ENCODE results near the gene KRTAP27-1. TPM values are rescaled to one million over a fixed set of nuclear protein-coding genes. Genes with fewer than 3 reads are reported as not detected.

KRTAP27-1 gene
- total RNA-seq, 1 donor from 2014 or later: not detected

- DNase-seq (ENCODE audit: low spot score): no peak
- intact Hi-C loops (cut with DNase I): no loop called here
Measured at GRCh38 chr21:30306884-30307283, 30.6 kb downstream of the KRTAP27-1 start.

- intact Hi-C loops (cut with DNase I): no loop called here
- DNase-seq (ENCODE audit: low spot score): no peak
Measured at GRCh38 chr21:30305136-30305535, 32.4 kb downstream of the KRTAP27-1 start.

DNA sequence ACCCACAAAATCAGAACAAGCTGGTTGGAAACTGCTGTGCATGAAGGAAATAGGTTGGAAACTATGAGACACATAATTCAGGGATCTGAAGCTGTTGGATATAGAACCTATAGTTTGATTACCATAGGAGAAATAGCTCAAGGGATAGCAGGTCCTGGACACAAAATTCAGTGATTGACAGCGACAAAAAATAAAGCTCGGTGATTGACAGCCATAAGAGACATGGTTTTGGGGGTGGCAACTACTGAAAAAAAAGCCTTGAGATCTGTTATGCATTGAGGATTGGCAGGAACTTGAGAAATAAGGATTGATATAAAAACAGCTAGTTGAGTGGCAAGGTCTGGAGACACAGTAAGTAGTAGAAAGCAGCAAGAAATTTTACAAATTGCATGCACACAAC is 48.3 kb downstream of the KRTAP27-1 start, which contains the start of gene KRTAP25-1:
KRTAP25-1 (minus strand) TSS at position 300 of the 400 bp plus-strand sequence; CDS start at position 276, 24 bp downstream.
- intact Hi-C loops (cut with DNase I): no loop called here
- no peak for DNase-seq (ENCODE audit: low spot score)

Small RNAs within 50 kb of the gene (microRNA-seq; reads per million reads assigned to microRNA genes)
- not detected for gene MIR4327

Other genes starting within 250 kb of the KRTAP27-1 start
- not detected for gene CLDN17, start 170.9 kb downstream of the KRTAP27-1 start, total RNA-seq
- not detected for gene CLDN8, start 121.6 kb downstream of the KRTAP27-1 start, total RNA-seq
- not detected for gene KRTAP24-1, start 54.7 kb downstream of the KRTAP27-1 start, total RNA-seq
- not detected for gene KRTAP25-1, start 48.2 kb downstream of the KRTAP27-1 start, total RNA-seq
- not detected for gene KRTAP26-1, start 17.4 kb downstream of the KRTAP27-1 start, total RNA-seq
- not detected for gene KRTAP23-1, start 10.9 kb upstream of the KRTAP27-1 start, total RNA-seq
- not detected for gene KRTAP13-2, start 34.6 kb upstream of the KRTAP27-1 start, total RNA-seq
- not detected for gene KRTAP13-1, start 58.3 kb upstream of the KRTAP27-1 start, total RNA-seq
- not detected for gene KRTAP13-3, start 88.2 kb upstream of the KRTAP27-1 start, total RNA-seq
- not detected for gene KRTAP13-4, start 92.5 kb upstream of the KRTAP27-1 start, total RNA-seq
- gene KRTAP15-1, start 102.6 kb upstream of the KRTAP27-1 start, total RNA-seq: not detected
- not detected for gene KRTAP19-1, start 142.7 kb upstream of the KRTAP27-1 start, total RNA-seq
- not detected for gene KRTAP19-2, start 149.7 kb upstream of the KRTAP27-1 start, total RNA-seq
- gene KRTAP19-3, start 154.3 kb upstream of the KRTAP27-1 start, total RNA-seq: not detected
- not detected for gene KRTAP19-4, start 159.5 kb upstream of the KRTAP27-1 start, total RNA-seq
- gene KRTAP19-5, start 164.4 kb upstream of the KRTAP27-1 start, total RNA-seq: not detected
- gene KRTAP19-6, start 204.2 kb upstream of the KRTAP27-1 start, total RNA-seq: not detected
- not detected for gene KRTAP19-7, start 223.6 kb upstream of the KRTAP27-1 start, total RNA-seq